ENCODE results near the gene DNAH11. TPM values are rescaled to one million over a fixed set of nuclear protein-coding genes. Genes with fewer than 3 reads are reported as not detected.

The DNAH11 gene
- total and polyA plus RNA-seq, 4 donors = 1.8 to 24.7 (median 8.1) TPM

GRCh38 chr7:21500117-21500832, 42.6 kb upstream of the DNAH11 start:
- no peak overlapping the region for H3K9ac ChIP-seq (ENCODE audit: insufficient read depth in 1 of 2, low read length in 2 of 2)
- no peak overlapping the region for H3K4me3 ChIP-seq
- WGBS, 2 donors = 89 to 93% methylated on average over 6 of the region's 6 CpGs
- DNase-seq = no peak
- H3K9me3 ChIP-seq (ENCODE audit: control insufficient read depth in 4 of 4, insufficient read depth in 3 of 4, low read length in 3 of 4) = peaks cover 0 to 5% (median 2%) of the 10 kb centered on the region in 4 donors
- TF ChIP-seq CTCF (IDR thresholded peaks at IDR 0.05; ENCODE audit: control extremely low read depth, extremely low read depth) = no peak
- no peaks in the 10 kb centered on the region for H3K4me1 ChIP-seq (ENCODE audit: control insufficient read depth in 5 of 5, insufficient read depth in 5 of 5, low read length in 5 of 5)
- no peak for ATAC-seq (ENCODE audit: insufficient read depth, low FRiP score)
- no peaks in the 10 kb centered on the region for H3K27me3 ChIP-seq (ENCODE audit: control insufficient read depth in 3 of 3, insufficient read depth in 3 of 3, low read length in 2 of 3)
- H3K27ac ChIP-seq (ENCODE audit: low read depth in 1 of 2, low read length in 1 of 2) = no peak overlapping the region
- peaks cover 0 to 3% (median 1%) of the 10 kb centered on the region in 4 donors for H3K36me3 ChIP-seq (ENCODE audit: control insufficient read depth in 4 of 4, insufficient read depth in 4 of 4, low read length in 4 of 4)

GRCh38 chr7:21504021-21504420, 38.8 kb upstream of the DNAH11 start:
- DNase-seq = peak in 2 of 3 donors; percentile 11 to 35
- Histone ChIP-seq H3K9ac (ENCODE audit: insufficient read depth in 1 of 2, low read length in 2 of 2) (no peak overlapping the region), H3K27ac (ENCODE audit: low read depth in 1 of 2, low read length in 1 of 2) (no peak overlapping the region), H3K4me3 (no peak overlapping the region), H3K36me3 (ENCODE audit: control insufficient read depth in 4 of 4, insufficient read depth in 4 of 4, low read length in 4 of 4) (peaks cover 0 to 3% (median 1%) of the 10 kb centered on the region in 4 donors), H3K27me3 (ENCODE audit: control insufficient read depth in 3 of 3, insufficient read depth in 3 of 3, low read length in 2 of 3) (no peaks in the 10 kb centered on the region), H3K9me3 (ENCODE audit: control insufficient read depth in 4 of 4, insufficient read depth in 3 of 4, low read length in 3 of 4) (peaks cover 0 to 2% (median 0%) of the 10 kb centered on the region in 4 donors), H3K4me1 (ENCODE audit: control insufficient read depth in 5 of 5, insufficient read depth in 5 of 5, low read length in 5 of 5) (no peaks in the 10 kb centered on the region)
- WGBS, 2 donors = 76 to 92% methylated on average over 2 of the region's 2 CpGs
- TF ChIP-seq CTCF (IDR thresholded peaks at IDR 0.05; ENCODE audit: control extremely low read depth, extremely low read depth) = no peak
- ATAC-seq (ENCODE audit: insufficient read depth, low FRiP score) = no peak

- DNase-seq = peak; percentile 23 to 44 (median 40)
- Histone ChIP-seq H3K4me3 (no peak overlapping the region), H3K36me3 (ENCODE audit: control insufficient read depth in 4 of 4, insufficient read depth in 4 of 4, low read length in 4 of 4) (peaks cover 0 to 4% (median under 1%) of the 10 kb centered on the region in 4 donors), H3K9me3 (ENCODE audit: control insufficient read depth in 4 of 4, insufficient read depth in 3 of 4, low read length in 3 of 4) (no peaks in the 10 kb centered on the region), H3K9ac (ENCODE audit: insufficient read depth in 1 of 2, low read length in 2 of 2) (no peak overlapping the region), H3K27me3 (ENCODE audit: control insufficient read depth in 3 of 3, insufficient read depth in 3 of 3, low read length in 2 of 3) (no peaks in the 10 kb centered on the region), H3K27ac (ENCODE audit: low read depth in 1 of 2, low read length in 1 of 2) (no peak overlapping the region), H3K4me1 (ENCODE audit: control insufficient read depth in 5 of 5, insufficient read depth in 5 of 5, low read length in 5 of 5) (no peaks in the 10 kb centered on the region)
- peak; percentile 74 for ATAC-seq (ENCODE audit: insufficient read depth, low FRiP score)
- TF ChIP-seq CTCF (IDR thresholded peaks at IDR 0.05; ENCODE audit: control extremely low read depth, extremely low read depth) = peak; percentile 64
- 89 to 93% methylated on average over 8 of the region's 8 CpGs for WGBS, 2 donors
Measured at GRCh38 chr7:21507627-21508343, 35.1 kb upstream of the DNAH11 start.

Data from lung (tissue), 12 donors.